ENCODE measurements around the gene ASGR1. TPM values are rescaled to one million over a fixed set of nuclear protein-coding genes. Genes with fewer than 3 reads are reported as not detected.
A peak's percentile ranks its signal among the peaks of the same experiment; 100 is the strongest.
"Not testable (repeated sequence)": the region's sequence is repeated elsewhere in the genome, so short reads cannot be mapped to it uniquely, and the experiment has no call there.

The ASGR1 gene
- polyA plus RNA-seq, 4 donors, result 1.9 to 2.9 (median 2.7) TPM

GRCh38 chr17:7130621-7131422 lies 48.3 kb downstream of the ASGR1 start:
- WGBS, 3 donors, result 48 to 81% (median 68%) methylated on average over 11 of the region's 11 CpGs
- H3K36me3 ChIP-seq (ENCODE audit: control insufficient read depth in 3 of 3, insufficient read depth in 2 of 3, low read depth in 1 of 3, low read length in 3 of 3), result no peaks in the 10 kb centered on the region
- H3K9me3 ChIP-seq (ENCODE audit: control insufficient read depth in 2 of 2, insufficient read depth in 1 of 2, low read depth in 1 of 2, low read length in 1 of 2), result no peaks in the 10 kb centered on the region
- no peaks in the 10 kb centered on the region for H3K4me1 ChIP-seq (ENCODE audit: control insufficient read depth in 3 of 3, insufficient read depth in 2 of 3, low read depth in 1 of 3, low read length in 2 of 3)
- no peak overlapping the region for H3K4me3 ChIP-seq (ENCODE audit: low read depth in 1 of 3, low read length in 3 of 3)
- H3K27ac ChIP-seq (ENCODE audit: low read depth in 1 of 3, low read length in 2 of 3), result peak overlapping the region in 1 of 3 donors; percentile 47
- FAIRE-seq (no peak), DNase-seq (no peak)
- peaks cover 0 to 10% (median 2%) of the 10 kb centered on the region in 3 donors for H3K27me3 ChIP-seq (ENCODE audit: control insufficient read depth in 3 of 3, insufficient read depth in 3 of 3, low read length in 3 of 3)

GRCh38 chr17:7129311-7129710 lies 49.9 kb downstream of the ASGR1 start:
- Histone ChIP-seq H3K9me3 (ENCODE audit: control insufficient read depth in 2 of 2, insufficient read depth in 1 of 2, low read depth in 1 of 2, low read length in 1 of 2) (no peaks in the 10 kb centered on the region), H3K27me3 (ENCODE audit: control insufficient read depth in 3 of 3, insufficient read depth in 3 of 3, low read length in 3 of 3) (peaks cover 0 to 8% (median 3%) of the 10 kb centered on the region in 3 donors), H3K4me3 (ENCODE audit: low read depth in 1 of 3, low read length in 3 of 3) (no peak overlapping the region), H3K27ac (ENCODE audit: low read depth in 1 of 3, low read length in 2 of 3) (no peak overlapping the region), H3K4me1 (ENCODE audit: control insufficient read depth in 3 of 3, insufficient read depth in 2 of 3, low read depth in 1 of 3, low read length in 2 of 3) (no peaks in the 10 kb centered on the region), H3K36me3 (ENCODE audit: control insufficient read depth in 3 of 3, insufficient read depth in 2 of 3, low read depth in 1 of 3, low read length in 3 of 3) (no peaks in the 10 kb centered on the region)
- FAIRE-seq (no peak), DNase-seq (no peak)
- 90 to 95% (median 91%) methylated on average over 7 to 8 of the region's 8 CpGs for WGBS, 3 donors

GRCh38 chr17:7128160-7128559 lies 51.0 kb downstream of the ASGR1 start:
- Histone ChIP-seq H3K9me3 (ENCODE audit: control insufficient read depth in 2 of 2, insufficient read depth in 1 of 2, low read depth in 1 of 2, low read length in 1 of 2) (no peaks in the 10 kb centered on the region), H3K27ac (ENCODE audit: low read depth in 1 of 3, low read length in 2 of 3) (no peak overlapping the region), H3K36me3 (ENCODE audit: control insufficient read depth in 3 of 3, insufficient read depth in 2 of 3, low read depth in 1 of 3, low read length in 3 of 3) (no peaks in the 10 kb centered on the region), H3K4me3 (ENCODE audit: low read depth in 1 of 3, low read length in 3 of 3) (no peak overlapping the region), H3K27me3 (ENCODE audit: control insufficient read depth in 3 of 3, insufficient read depth in 3 of 3, low read length in 3 of 3) (peaks cover 0 to 3% (median 2%) of the 10 kb centered on the region in 3 donors), H3K4me1 (ENCODE audit: control insufficient read depth in 3 of 3, insufficient read depth in 2 of 3, low read depth in 1 of 3, low read length in 2 of 3) (no peaks in the 10 kb centered on the region)
- DNase-seq (no peak), FAIRE-seq (no peak)
- WGBS, 3 donors, result 73 to 79% (median 74%) methylated on average over 5 of the region's 5 CpGs

- not testable (repeated sequence) for DNase-seq; H3K9me3 ChIP-seq (ENCODE audit: control insufficient read depth in 2 of 2, insufficient read depth in 1 of 2, low read depth in 1 of 2, low read length in 1 of 2); FAIRE-seq; H3K4me1 ChIP-seq (ENCODE audit: control insufficient read depth in 3 of 3, insufficient read depth in 2 of 3, low read depth in 1 of 3, low read length in 2 of 3); H3K27ac ChIP-seq (ENCODE audit: low read depth in 1 of 3, low read length in 2 of 3); H3K27me3 ChIP-seq (ENCODE audit: control insufficient read depth in 3 of 3, insufficient read depth in 3 of 3, low read length in 3 of 3); H3K4me3 ChIP-seq (ENCODE audit: low read depth in 1 of 3, low read length in 3 of 3); H3K36me3 ChIP-seq (ENCODE audit: control insufficient read depth in 3 of 3, insufficient read depth in 2 of 3, low read depth in 1 of 3, low read length in 3 of 3)
- WGBS, 3 donors, result 84 to 98% (median 97%) methylated on average over 5 of the region's 5 CpGs
These were observed 51.7 kb downstream of the ASGR1 start for GRCh38 chr17:7127501-7127900.

- H3K27ac ChIP-seq (ENCODE audit: low read depth in 1 of 3, low read length in 2 of 3); H3K36me3 ChIP-seq (ENCODE audit: control insufficient read depth in 3 of 3, insufficient read depth in 2 of 3, low read depth in 1 of 3, low read length in 3 of 3); H3K27me3 ChIP-seq (ENCODE audit: control insufficient read depth in 3 of 3, insufficient read depth in 3 of 3, low read length in 3 of 3); H3K4me3 ChIP-seq (ENCODE audit: low read depth in 1 of 3, low read length in 3 of 3); H3K4me1 ChIP-seq (ENCODE audit: control insufficient read depth in 3 of 3, insufficient read depth in 2 of 3, low read depth in 1 of 3, low read length in 2 of 3); H3K9me3 ChIP-seq (ENCODE audit: control insufficient read depth in 2 of 2, insufficient read depth in 1 of 2, low read depth in 1 of 2, low read length in 1 of 2); FAIRE-seq; DNase-seq: not testable (repeated sequence)
- 78 to 81% (median 80%) methylated on average over 11 to 12 of the region's 12 CpGs for WGBS, 3 donors
These were observed 52.8 kb downstream of the ASGR1 start for GRCh38 chr17:7126386-7126785.

GRCh38 chr17:7124923-7125322 lies 54.2 kb downstream of the ASGR1 start:
- FAIRE-seq, result no peak
- no peak overlapping the region for H3K27ac ChIP-seq (ENCODE audit: low read depth in 1 of 3, low read length in 2 of 3)
- peaks cover 0 to 3% (median 0%) of the 10 kb centered on the region in 3 donors for H3K27me3 ChIP-seq (ENCODE audit: control insufficient read depth in 3 of 3, insufficient read depth in 3 of 3, low read length in 3 of 3)
- H3K4me1 ChIP-seq (ENCODE audit: control insufficient read depth in 3 of 3, insufficient read depth in 2 of 3, low read depth in 1 of 3, low read length in 2 of 3), result no peaks in the 10 kb centered on the region
- DNase-seq, result no peak
- H3K9me3 ChIP-seq (ENCODE audit: control insufficient read depth in 2 of 2, insufficient read depth in 1 of 2, low read depth in 1 of 2, low read length in 1 of 2), result no peaks in the 10 kb centered on the region
- H3K4me3 ChIP-seq (ENCODE audit: low read depth in 1 of 3, low read length in 3 of 3), result no peak overlapping the region
- WGBS, 3 donors, result 87 to 89% (median 87%) methylated on average over 5 of the region's 5 CpGs
- H3K36me3 ChIP-seq (ENCODE audit: control insufficient read depth in 3 of 3, insufficient read depth in 2 of 3, low read depth in 1 of 3, low read length in 3 of 3), result no peaks in the 10 kb centered on the region

GRCh38 chr17:7123844-7124243 lies 55.3 kb downstream of the ASGR1 start:
- DNase-seq (no peak), FAIRE-seq (no peak)
- no peak overlapping the region for H3K27ac ChIP-seq (ENCODE audit: low read depth in 1 of 3, low read length in 2 of 3)
- peaks cover 0 to 2% (median 1%) of the 10 kb centered on the region in 3 donors for H3K27me3 ChIP-seq (ENCODE audit: control insufficient read depth in 3 of 3, insufficient read depth in 3 of 3, low read length in 3 of 3)
- H3K4me3 ChIP-seq (ENCODE audit: low read depth in 1 of 3, low read length in 3 of 3), result no peak overlapping the region
- 82 to 90% (median 85%) methylated on average over 4 of the region's 4 CpGs for WGBS, 3 donors
- no peaks in the 10 kb centered on the region for H3K4me1 ChIP-seq (ENCODE audit: control insufficient read depth in 3 of 3, insufficient read depth in 2 of 3, low read depth in 1 of 3, low read length in 2 of 3)
- H3K9me3 ChIP-seq (ENCODE audit: control insufficient read depth in 2 of 2, insufficient read depth in 1 of 2, low read depth in 1 of 2, low read length in 1 of 2), result no peaks in the 10 kb centered on the region
- H3K36me3 ChIP-seq (ENCODE audit: control insufficient read depth in 3 of 3, insufficient read depth in 2 of 3, low read depth in 1 of 3, low read length in 3 of 3), result no peaks in the 10 kb centered on the region
